A549 (cell line): ENCODE results near the gene EFHD1.

Experiments
- CBX8 ChIP-seq: fragments of 200-600 bp; sonication (generic); IDR thresholded peaks from 2 replicates; pipeline ENCODE4 v1.6.1; 2016
- PHF8 ChIP-seq: fragments of 200-600 bp; sonication (generic); IDR thresholded peaks from 2 replicates; pipeline ENCODE4 v1.6.1; 2016; ENCODE audit warnings: low read depth, mild to moderate bottlenecking, antibody characterized with exemption, moderate library complexity, borderline replicate concordance
- POLR2A ChIP-seq: IDR thresholded peaks from 2 replicates; pipeline ENCODE4 v1.6.1; 2012; ENCODE audit warnings: mild to moderate bottlenecking, low read length

DNA sequence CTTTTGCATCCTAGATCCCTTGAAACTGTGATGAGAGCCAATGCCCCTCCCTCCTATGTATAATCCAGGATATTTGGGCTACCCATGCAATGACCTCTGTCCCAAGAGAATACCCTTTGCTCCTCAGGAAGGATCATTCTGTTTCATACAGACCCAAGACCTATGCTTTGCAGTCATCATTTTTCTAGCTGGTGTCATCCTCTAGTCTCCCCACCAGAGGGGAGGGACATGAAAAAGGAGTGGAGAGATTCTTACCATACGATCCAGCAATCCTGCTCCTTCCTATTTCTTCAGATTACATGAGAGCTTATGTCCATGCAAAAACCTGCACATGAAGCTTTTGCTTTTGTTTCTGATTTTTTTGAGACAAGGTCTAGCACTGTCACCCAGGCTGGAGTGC lies 50.0 kb downstream of the EFHD1 start:
- TF ChIP-seq CBX8 (no peak), PHF8 (no peak), POLR2A (no peak)
